Liver (tissue), 9 donors: ENCODE data around the gene NAA16. TPM values are rescaled to one million over a fixed set of nuclear protein-coding genes. Genes with fewer than 3 reads are reported as not detected.
"Not testable (repeated sequence)": the region's sequence is repeated elsewhere in the genome, so short reads cannot be mapped to it uniquely, and the experiment has no call there.

Experiments used
- DNase-seq: peaks from one replicate; pipeline ENCODE4 v3.0.0-alpha.2; 2017; ENCODE audit warnings: low spot score
- H3K27ac ChIP-seq, 2 donors: one replicate each; pipeline ENCODE4 v1.7.0; 2013; ENCODE audit warnings: inconsistent platforms in 2 of 2, low read length in 2 of 2, control low read depth in 1 of 2, low read depth in 1 of 2, mild to moderate bottlenecking in 1 of 2
- H3K27me3 ChIP-seq, 4 donors: one replicate each; pipeline versions ENCODE4 v1.6.1 to v1.7.0; 2013; ENCODE audit warnings: low read length in 3 of 4, inconsistent platforms in 1 of 4, mild to moderate bottlenecking in 1 of 4, moderate library complexity in 1 of 4; ENCODE audit not compliant: control insufficient read depth in 4 of 4, insufficient read depth in 4 of 4
- H3K36me3 ChIP-seq, 4 donors: one replicate each; pipeline versions ENCODE4 v1.6.1 to v1.7.0; 2013; ENCODE audit warnings: low read length in 3 of 4, mild to moderate bottlenecking in 3 of 4, low read depth in 1 of 4, moderate library complexity in 1 of 4; ENCODE audit not compliant: control insufficient read depth in 4 of 4, insufficient read depth in 3 of 4
- H3K4me1 ChIP-seq, 4 donors: one replicate each; pipeline versions ENCODE4 v1.6.1 to v1.7.0; 2013; ENCODE audit warnings: low read length in 3 of 4, mild to moderate bottlenecking in 3 of 4, moderate library complexity in 1 of 4; ENCODE audit not compliant: control insufficient read depth in 4 of 4, insufficient read depth in 4 of 4
- H3K4me3 ChIP-seq, 3 donors: one replicate each; pipeline versions ENCODE4 v1.6.1 to v1.7.0; 2013; ENCODE audit warnings: low read length in 3 of 3, control low read depth in 1 of 3, low read depth in 1 of 3, mild to moderate bottlenecking in 1 of 3
- H3K9ac ChIP-seq, 2 donors: one replicate each; pipeline ENCODE4 v1.7.0; 2013; ENCODE audit warnings: low read length in 2 of 2, mild to moderate bottlenecking in 2 of 2, moderate library complexity in 2 of 2, control low read depth in 1 of 2, low read depth in 1 of 2
- H3K9me3 ChIP-seq, 4 donors: one replicate each; pipeline versions ENCODE4 v1.6.1 to v1.7.0; 2013; ENCODE audit warnings: low read length in 3 of 4; ENCODE audit not compliant: control insufficient read depth in 4 of 4
- ATF3 ChIP-seq: IDR thresholded peaks from 2 replicates; pipeline ENCODE4 v1.6.1; 2016; ENCODE audit warnings: antibody characterized with exemption
- CTCF ChIP-seq: fragments of 150-350 bp; IDR thresholded peaks from 2 replicates; pipeline ENCODE4 v1.5.1; 2017; ENCODE audit warnings: improper control_type of control experiment, low read depth, low read length; ENCODE audit not compliant: missing input control
- EGR1 ChIP-seq, 2 donors: IDR thresholded peaks; 2 replicates each; pipeline ENCODE4 v1.6.1; 2016 to 2018; ENCODE audit warnings: antibody characterized with exemption in 2 of 2, low read depth in 2 of 2
- FOXA2 ChIP-seq: IDR thresholded peaks from 2 replicates; pipeline ENCODE4 v1.6.1; 2016; ENCODE audit warnings: antibody characterized with exemption
- GABPA ChIP-seq, 2 donors: IDR thresholded peaks in 1 of 2; conservative IDR thresholded peaks in 1 of 2; 2 replicates each; pipeline ENCODE4 v1.6.1; 2016; ENCODE audit warnings: antibody characterized with exemption in 2 of 2, mild to moderate bottlenecking in 1 of 2, moderate library complexity in 1 of 2
- HNF4A ChIP-seq, 2 donors: conservative IDR thresholded peaks; 2 replicates each; pipeline ENCODE4 v1.6.1; 2016; ENCODE audit warnings: antibody characterized with exemption in 2 of 2, mild to moderate bottlenecking in 2 of 2
- HNF4G ChIP-seq: IDR thresholded peaks from 2 replicates; pipeline ENCODE4 v1.6.1; 2016; ENCODE audit warnings: antibody characterized with exemption
- JUND ChIP-seq, 2 donors: IDR thresholded peaks; 2 replicates each; pipeline ENCODE4 v1.6.1; 2016; ENCODE audit warnings: antibody characterized with exemption in 2 of 2
- MAX ChIP-seq: IDR thresholded peaks from 2 replicates; pipeline ENCODE4 v1.6.1; 2016; ENCODE audit warnings: antibody characterized with exemption
- NR2F2 ChIP-seq: IDR thresholded peaks from 2 replicates; pipeline ENCODE4 v1.6.1; 2016; ENCODE audit warnings: antibody characterized with exemption
- RAD21 ChIP-seq, 2 donors: IDR thresholded peaks; 2 replicates each; pipeline ENCODE4 v1.6.1; 2016; ENCODE audit warnings: antibody characterized with exemption in 2 of 2, mild to moderate bottlenecking in 2 of 2
- RXRA ChIP-seq, 2 donors: IDR thresholded peaks; 2 replicates each; pipeline ENCODE4 v1.6.1; 2017 to 2018; ENCODE audit warnings: antibody characterized with exemption in 2 of 2, mild to moderate bottlenecking in 1 of 2
- SP1 ChIP-seq: IDR thresholded peaks from 2 replicates; pipeline ENCODE4 v1.6.1; 2018; ENCODE audit warnings: antibody characterized with exemption, mild to moderate bottlenecking
- TAF1 ChIP-seq: conservative IDR thresholded peaks from 2 replicates; pipeline ENCODE4 v1.6.1; 2016; ENCODE audit warnings: antibody characterized with exemption, mild to moderate bottlenecking
- YY1 ChIP-seq: IDR thresholded peaks from 2 replicates; pipeline ENCODE4 v1.6.1; 2016; ENCODE audit warnings: antibody characterized with exemption, mild to moderate bottlenecking
- ZBTB33 ChIP-seq: IDR thresholded peaks from 2 replicates; pipeline ENCODE4 v1.6.1; 2016; ENCODE audit warnings: antibody characterized with exemption
- WGBS: extraction: QIAGEN DNeasy Blood & Tissue Kit; methylation state at CpG from one replicate; pipeline ENCODE4 v1.1.7; 2013; 5-methylcytosine and 5-hydroxymethylcytosine counted together
- polyA plus RNA-seq, 2 donors: library from polyadenylated mRNA; stranded (reverse) in 1 of 2; unstranded in 1 of 2; fragments of 200-250 nt in 1 of 2; fragments of >200 nt in 1 of 2; fragmentation: Nextera tagmentation in 1 of 2; extraction: Ambion mirVana in 1 of 2; gene quantifications; one replicate each; pipeline versions ENCODE4 v1.2.1 to v1.2.3, GENCODE V29; 2013 to 2015
- total RNA-seq, 2 donors: library from RNA; depleted of rRNA; stranded (reverse); fragments of >200 nt; gene quantifications; one replicate each; pipeline ENCODE4 v1.2.3, GENCODE V29; 2014
- donor health status: healthy.
- donor health status: healthy.
- donor health status: healthy.
- donor health status: healthy.
- donor health status: healthy.

The NAA16 gene
- total and polyA plus RNA-seq, 4 donors = 2.6 to 11.5 (median 9.2) TPM

GRCh38 chr13:41354416-41354815, 43.3 kb downstream of the NAA16 start:
- TF ChIP-seq HNF4G (no peak), GABPA (IDR thresholded peaks at IDR 0.05 in 1 of 2, conservative IDR thresholded peaks at IDR 0.05 in 1 of 2) (no peak), MAX (no peak), RAD21 (IDR thresholded peaks at IDR 0.05) (no peak), RXRA (IDR thresholded peaks at IDR 0.05) (no peak), TAF1 (no peak), NR2F2 (no peak), FOXA2 (no peak), HNF4A (conservative IDR thresholded peaks at IDR 0.05) (no peak), SP1 (no peak), YY1 (no peak), JUND (IDR thresholded peaks at IDR 0.05) (no peak), EGR1 (IDR thresholded peaks at IDR 0.05; ENCODE audit: low read depth in 2 of 2) (no peak), ZBTB33 (no peak), ATF3 (no peak), CTCF (no peak)
- Histone ChIP-seq H3K27me3 (no peaks in the 10 kb centered on the region), H3K9ac (no peak overlapping the region), H3K9me3 (no peaks in the 10 kb centered on the region), H3K4me3 (no peak overlapping the region), H3K27ac (no peak overlapping the region), H3K4me1 (no peaks in the 10 kb centered on the region), H3K36me3 (peaks cover 3 to 11% (median 5%) of the 10 kb centered on the region in 4 donors)
- DNase-seq = no peak
- WGBS = 77% methylated on average over 5 of the region's 5 CpGs

- peaks cover 3 to 16% (median 8%) of the 10 kb centered on the region in 4 donors for H3K36me3 ChIP-seq
- not testable (repeated sequence) for H3K4me1 ChIP-seq, H3K27ac ChIP-seq, H3K27me3 ChIP-seq, DNase-seq, H3K4me3 ChIP-seq, H3K9me3 ChIP-seq, H3K9ac ChIP-seq
- 95% methylated on average over 5 of the region's 5 CpGs for WGBS
Measured at GRCh38 chr13:41356385-41356648, 45.2 kb downstream of the NAA16 start.

GRCh38 chr13:41356786-41357185, 45.7 kb downstream of the NAA16 start:
- Histone ChIP-seq H3K9ac (no peak overlapping the region), H3K27ac (no peak overlapping the region), H3K27me3 (no peaks in the 10 kb centered on the region), H3K36me3 (peaks cover 3 to 16% (median 11%) of the 10 kb centered on the region in 4 donors), H3K9me3 (no peaks in the 10 kb centered on the region), H3K4me3 (no peak overlapping the region), H3K4me1 (no peaks in the 10 kb centered on the region)
- no peak for TF ChIP-seq RXRA (IDR thresholded peaks at IDR 0.05)
- no peak for DNase-seq
- WGBS = 89% methylated on average over 6 of the region's 6 CpGs
